GM12864 (cell line): ENCODE results near the gene MIA2.

ENCODE experiments used
- DNase-seq: peaks from one replicate; pipeline ENCODE4 v3.0.0-alpha.2; 2011; ENCODE audit warnings: low read depth
- H3K4me3 ChIP-seq: 2 replicates; pipeline ENCODE4 v1.5.1; 2011; ENCODE audit warnings: mild to moderate bottlenecking, low read depth, low read length, control low read depth
- TF ChIP-seq, protein P1 (sequence below): IDR thresholded peaks from 2 replicates; pipeline ENCODE4 v1.5.1; 2011; ENCODE audit warnings: low read depth, mild to moderate bottlenecking, moderate library complexity, low read length, control low read depth, inconsistent platforms; ENCODE audit errors: missing control alignments

Gene MIA2

DNA sequence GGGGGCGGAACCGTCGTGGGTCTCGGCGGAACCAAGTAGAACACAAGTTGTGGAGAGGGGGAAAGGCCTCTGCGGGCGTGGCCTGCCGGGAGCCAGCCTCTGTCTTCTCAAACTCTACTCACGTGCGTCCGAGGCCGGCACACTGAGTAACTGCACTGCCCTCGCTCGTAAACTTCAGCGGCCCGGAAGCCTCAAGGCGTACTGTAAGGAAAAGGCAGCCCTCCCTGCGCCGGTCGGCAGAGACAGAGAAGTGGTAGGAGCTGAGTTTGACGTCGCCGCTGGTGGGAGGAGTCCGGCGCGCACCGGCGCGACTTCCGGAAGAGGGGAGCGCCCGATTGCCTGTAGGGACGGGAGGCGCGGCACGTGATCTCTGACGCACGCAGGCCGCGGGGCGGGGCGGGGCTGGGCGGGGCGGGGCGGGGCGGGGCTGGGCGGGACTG is 198.5 kb downstream of the MIA2 start, which contains the start of gene FBXO33:
Gene FBXO33 (minus strand): TSS at position 255 of the 440 bp plus-strand sequence. CDS start 271 bp downstream, outside the sequence.
- peak within 1 kb of the TSS; percentile 97 for H3K4me3 ChIP-seq
- peak; percentile 90 for DNase-seq
- TF ChIP-seq, protein P1, sequence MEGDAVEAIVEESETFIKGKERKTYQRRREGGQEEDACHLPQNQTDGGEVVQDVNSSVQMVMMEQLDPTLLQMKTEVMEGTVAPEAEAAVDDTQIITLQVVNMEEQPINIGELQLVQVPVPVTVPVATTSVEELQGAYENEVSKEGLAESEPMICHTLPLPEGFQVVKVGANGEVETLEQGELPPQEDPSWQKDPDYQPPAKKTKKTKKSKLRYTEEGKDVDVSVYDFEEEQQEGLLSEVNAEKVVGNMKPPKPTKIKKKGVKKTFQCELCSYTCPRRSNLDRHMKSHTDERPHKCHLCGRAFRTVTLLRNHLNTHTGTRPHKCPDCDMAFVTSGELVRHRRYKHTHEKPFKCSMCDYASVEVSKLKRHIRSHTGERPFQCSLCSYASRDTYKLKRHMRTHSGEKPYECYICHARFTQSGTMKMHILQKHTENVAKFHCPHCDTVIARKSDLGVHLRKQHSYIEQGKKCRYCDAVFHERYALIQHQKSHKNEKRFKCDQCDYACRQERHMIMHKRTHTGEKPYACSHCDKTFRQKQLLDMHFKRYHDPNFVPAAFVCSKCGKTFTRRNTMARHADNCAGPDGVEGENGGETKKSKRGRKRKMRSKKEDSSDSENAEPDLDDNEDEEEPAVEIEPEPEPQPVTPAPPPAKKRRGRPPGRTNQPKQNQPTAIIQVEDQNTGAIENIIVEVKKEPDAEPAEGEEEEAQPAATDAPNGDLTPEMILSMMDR = no peak

DNA sequence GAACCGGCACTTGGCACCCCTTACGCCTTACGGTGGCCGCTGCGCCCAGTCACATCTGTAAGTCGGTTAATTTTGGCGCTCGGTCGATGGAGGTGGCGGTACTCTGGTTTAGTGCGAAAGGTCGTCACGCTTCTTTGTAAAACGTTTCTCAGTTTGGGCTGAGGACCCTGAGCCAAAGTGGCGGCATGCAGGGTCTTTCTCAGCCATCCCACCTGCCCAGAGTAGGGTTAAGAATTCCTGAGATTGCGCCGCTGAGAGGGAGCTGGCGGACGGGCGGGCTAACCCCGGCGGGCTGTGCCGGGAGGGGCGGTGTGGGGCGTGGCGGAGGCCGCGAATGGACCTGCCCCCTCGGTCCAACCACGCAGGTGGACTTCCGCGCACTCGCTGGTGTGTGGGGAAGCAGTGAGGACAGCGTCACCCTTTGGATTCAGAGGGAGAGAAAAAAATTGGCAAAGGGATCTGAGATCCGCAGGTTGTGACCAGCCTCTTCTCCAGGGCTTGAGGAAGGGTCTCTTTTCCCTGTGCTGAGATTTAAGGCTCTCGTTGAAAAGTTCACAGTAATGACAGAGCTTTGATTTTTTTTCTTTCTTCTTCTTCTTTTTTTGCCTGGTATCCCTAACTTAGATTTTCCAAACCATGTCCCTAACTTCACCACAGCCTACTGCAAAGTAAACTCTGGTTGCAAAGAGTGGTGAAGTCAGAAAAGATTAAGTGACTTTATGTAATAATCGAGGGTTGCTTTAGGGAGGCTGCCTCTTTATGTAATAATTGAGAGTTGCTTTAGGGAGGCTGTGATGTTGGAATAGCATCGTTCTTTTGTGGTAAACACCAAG is 199.1 kb downstream of the MIA2 start:
- peak overlapping the region; percentile 89 for H3K4me3 ChIP-seq
- peak; percentile 56 for DNase-seq
- TF ChIP-seq, protein P1 = no peak

DNA sequence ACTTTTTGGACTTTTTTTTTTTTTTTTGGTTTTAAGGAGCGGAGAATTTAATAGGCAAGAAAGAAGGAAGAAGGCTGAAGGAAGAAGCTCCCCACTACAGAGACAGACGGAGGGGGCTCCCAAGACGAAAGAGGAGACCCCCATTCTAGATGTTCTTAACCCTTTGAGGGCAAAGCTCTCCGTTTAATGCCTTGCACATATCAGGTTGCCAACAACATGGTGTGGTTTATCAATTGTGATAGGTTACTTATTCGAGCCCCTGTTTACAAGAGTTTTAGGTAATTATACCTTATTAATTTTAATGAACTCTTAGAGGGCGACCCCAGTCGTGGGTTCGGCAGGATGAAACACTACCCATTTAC is 199.7 kb downstream of the MIA2 start:
- TF ChIP-seq, protein P1 = no peak

DNA sequence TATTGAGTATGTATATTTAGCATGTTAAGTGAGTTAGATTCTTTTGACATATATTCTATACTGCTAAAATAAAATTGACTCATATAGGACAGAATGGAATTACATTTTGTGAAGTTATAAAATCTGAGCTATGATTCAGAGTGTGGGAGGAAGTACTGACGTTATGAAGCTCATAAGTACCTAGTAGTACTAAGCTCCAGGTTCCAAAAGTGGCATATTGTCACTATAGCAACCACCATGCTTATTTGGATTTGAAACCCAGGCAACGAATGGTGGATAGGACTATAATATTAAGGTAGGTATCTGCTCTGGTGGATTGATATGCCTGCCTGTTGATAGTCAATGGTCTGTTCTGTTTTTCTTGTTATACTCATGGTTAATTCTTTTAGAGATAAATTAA is 200.7 kb downstream of the MIA2 start:
- no peak overlapping the region for H3K4me3 ChIP-seq
- TF ChIP-seq, protein P1 = no peak
- DNase-seq = no peak

More for the DNA sequence above, 199.7 kb downstream of the MIA2 start:
- peak overlapping the region; percentile 89 for H3K4me3 ChIP-seq
- no peak for DNase-seq

DNA sequence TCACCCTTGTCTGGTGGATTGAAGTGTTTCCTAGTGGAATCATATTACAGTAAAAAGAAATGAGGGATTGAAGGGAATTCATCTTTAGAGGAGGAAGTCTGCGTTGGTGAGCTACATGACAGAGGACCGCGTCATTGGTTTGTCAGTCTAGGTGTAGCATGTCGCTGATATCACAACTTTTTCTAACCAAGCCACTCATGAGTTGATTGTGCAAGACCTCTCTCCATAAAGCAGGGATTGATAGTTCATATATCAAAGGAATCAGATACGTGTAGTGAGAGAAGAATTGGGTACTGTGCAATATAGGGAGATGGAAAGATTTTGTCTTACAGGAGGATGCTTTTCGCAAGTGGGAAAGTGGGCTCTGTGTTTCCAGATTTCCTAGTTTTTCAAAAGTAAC is 201.5 kb downstream of the MIA2 start:
- H3K4me3 ChIP-seq = no peak overlapping the region
- no peak for DNase-seq
- TF ChIP-seq, protein P1 = no peak
